GM20000 (cell line): ENCODE results near the gene POFUT2.

Experiments
- DNase-seq: peaks from one replicate; pipeline ENCODE4 v3.0.0; 2012; ENCODE audit warnings: low spot score
- CTCF ChIP-seq: IDR thresholded peaks from 2 replicates; pipeline ENCODE4 v1.5.1; 2012; ENCODE audit warnings: mild to moderate bottlenecking, control low read depth; ENCODE audit errors: extremely low read depth, missing control alignments

Gene POFUT2

GRCh38 chr21:45306832-45307571 is 19.3 kb upstream of the POFUT2 start:
- no peak for TF ChIP-seq CTCF
- no peak for DNase-seq

GRCh38 chr21:45306453-45306831 is 18.7 kb upstream of the POFUT2 start:
- TF ChIP-seq CTCF: no peak
- no peak for DNase-seq

- no peak for TF ChIP-seq CTCF
- no peak for DNase-seq
Observed at GRCh38 chr21:45305836-45306235, 18.1 kb upstream of the POFUT2 start.

- TF ChIP-seq CTCF: no peak
- no peak for DNase-seq
Observed at GRCh38 chr21:45304945-45305344, 17.2 kb upstream of the POFUT2 start.

- no peak for DNase-seq
- no peak for TF ChIP-seq CTCF
Observed at GRCh38 chr21:45304476-45304830, 16.8 kb upstream of the POFUT2 start.

- no peak for DNase-seq
- no peak for TF ChIP-seq CTCF
Observed at GRCh38 chr21:45303751-45304475, 16.2 kb upstream of the POFUT2 start.

- DNase-seq: no peak
- TF ChIP-seq CTCF: no peak
Observed at GRCh38 chr21:45303091-45303615, 15.5 kb upstream of the POFUT2 start.
